ENCODE measurements around the gene LOXL4. TPM values are rescaled to one million over a fixed set of nuclear protein-coding genes. Genes with fewer than 3 reads are reported as not detected.

Gene LOXL4
- total RNA-seq, 1 donor from 2014 or later: 0.92 TPM

DNA sequence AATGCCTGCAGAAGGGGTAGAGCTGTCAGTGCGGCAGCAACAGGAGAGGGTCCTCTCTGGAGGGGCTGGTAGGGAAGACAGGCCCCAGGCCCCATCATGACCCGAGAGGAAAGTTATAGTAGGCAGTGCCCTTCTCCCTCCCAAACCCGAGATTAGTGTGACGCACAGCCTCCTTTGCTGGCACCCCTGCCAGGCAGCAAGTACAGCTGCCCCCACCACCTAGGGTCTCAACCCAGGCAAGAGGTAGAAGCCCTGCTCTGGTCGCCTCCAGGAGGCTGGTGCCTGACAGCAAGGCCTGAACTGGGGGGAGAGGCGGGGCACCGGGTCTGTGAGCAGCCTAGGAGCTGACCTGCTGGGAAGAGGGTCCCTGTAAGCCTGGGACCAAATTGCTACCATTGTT, 15.5 kb downstream of the LOXL4 start:
- Mint-ChIP-seq H3K4me3 (no peak overlapping the region), H3K27me3 (ENCODE audit: insufficient read depth, low read depth) (peaks cover 10% of the 10 kb centered on the region), H3K36me3 (peaks cover 17% of the 10 kb centered on the region), H3K27ac (no peak overlapping the region), H3K9me3 (no peaks in the 10 kb centered on the region), H3K4me1 (peaks cover 23% of the 10 kb centered on the region)
- H3K27ac ChIP-seq: no peak overlapping the region
- no peaks in the 10 kb centered on the region for H3F3A ChIP-seq (ENCODE audit: low read depth)
- no peak overlapping the region for H3K9ac ChIP-seq
- H4K20me1 ChIP-seq (ENCODE audit: low read depth): peaks cover 9% of the 10 kb centered on the region
- H2AFZ ChIP-seq (replicated peaks): no peak overlapping the region
- H3K36me3 ChIP-seq: no peaks in the 10 kb centered on the region
- no peaks in the 10 kb centered on the region for H3K79me2 ChIP-seq (ENCODE audit: low read depth)
- no peaks in the 10 kb centered on the region for H3K27me3 ChIP-seq
- no peak overlapping the region for H3K4me2 ChIP-seq
- TF ChIP-seq, protein P1, sequence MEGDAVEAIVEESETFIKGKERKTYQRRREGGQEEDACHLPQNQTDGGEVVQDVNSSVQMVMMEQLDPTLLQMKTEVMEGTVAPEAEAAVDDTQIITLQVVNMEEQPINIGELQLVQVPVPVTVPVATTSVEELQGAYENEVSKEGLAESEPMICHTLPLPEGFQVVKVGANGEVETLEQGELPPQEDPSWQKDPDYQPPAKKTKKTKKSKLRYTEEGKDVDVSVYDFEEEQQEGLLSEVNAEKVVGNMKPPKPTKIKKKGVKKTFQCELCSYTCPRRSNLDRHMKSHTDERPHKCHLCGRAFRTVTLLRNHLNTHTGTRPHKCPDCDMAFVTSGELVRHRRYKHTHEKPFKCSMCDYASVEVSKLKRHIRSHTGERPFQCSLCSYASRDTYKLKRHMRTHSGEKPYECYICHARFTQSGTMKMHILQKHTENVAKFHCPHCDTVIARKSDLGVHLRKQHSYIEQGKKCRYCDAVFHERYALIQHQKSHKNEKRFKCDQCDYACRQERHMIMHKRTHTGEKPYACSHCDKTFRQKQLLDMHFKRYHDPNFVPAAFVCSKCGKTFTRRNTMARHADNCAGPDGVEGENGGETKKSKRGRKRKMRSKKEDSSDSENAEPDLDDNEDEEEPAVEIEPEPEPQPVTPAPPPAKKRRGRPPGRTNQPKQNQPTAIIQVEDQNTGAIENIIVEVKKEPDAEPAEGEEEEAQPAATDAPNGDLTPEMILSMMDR (IDR thresholded peaks at IDR 0.05): no peak
- no peak for TF ChIP-seq EZH2 (IDR thresholded peaks at IDR 0.05)
- H3K9me3 ChIP-seq (ENCODE audit: low read depth): no peaks in the 10 kb centered on the region
- DNase-seq (ENCODE audit: low spot score): no peak
- no peak overlapping the region for H3K4me3 ChIP-seq
- H3K4me1 ChIP-seq: peaks cover 10% of the 10 kb centered on the region

- no peak overlapping the region for H3K4me3 ChIP-seq
- H3K4me3 Mint-ChIP-seq: no peak overlapping the region
- no peaks in the 10 kb centered on the region for H3K27me3 ChIP-seq
- H3K9me3 ChIP-seq (ENCODE audit: low read depth): no peaks in the 10 kb centered on the region
- no peak overlapping the region for H2AFZ ChIP-seq (replicated peaks)
- H3K27me3 Mint-ChIP-seq (ENCODE audit: insufficient read depth, low read depth): peaks cover 10% of the 10 kb centered on the region
- no peak overlapping the region for H3K9ac ChIP-seq
- H3K27ac Mint-ChIP-seq: no peak overlapping the region
- no peaks in the 10 kb centered on the region for H3K9me3 Mint-ChIP-seq
- peaks cover 10% of the 10 kb centered on the region for H3K4me1 ChIP-seq
- DNase-seq (ENCODE audit: low spot score): no peak
- H3K27ac ChIP-seq: no peak overlapping the region
- H3K36me3 ChIP-seq: no peaks in the 10 kb centered on the region
- no peak for TF ChIP-seq EZH2 (IDR thresholded peaks at IDR 0.05)
- H3K4me1 Mint-ChIP-seq: peaks cover 29% of the 10 kb centered on the region
- H3K4me2 ChIP-seq: no peak overlapping the region
- H3F3A ChIP-seq (ENCODE audit: low read depth): no peaks in the 10 kb centered on the region
- peaks cover 21% of the 10 kb centered on the region for H3K36me3 Mint-ChIP-seq
- H3K79me2 ChIP-seq (ENCODE audit: low read depth): no peaks in the 10 kb centered on the region
- peaks cover 9% of the 10 kb centered on the region for H4K20me1 ChIP-seq (ENCODE audit: low read depth)
Measured at GRCh38 chr10:98251399-98251798, 16.6 kb downstream of the LOXL4 start.

GRCh38 chr10:98249134-98249533, 18.9 kb downstream of the LOXL4 start:
- H3K4me3 ChIP-seq: no peak overlapping the region
- peaks cover 9% of the 10 kb centered on the region for H4K20me1 ChIP-seq (ENCODE audit: low read depth)
- H3K27me3 ChIP-seq: no peaks in the 10 kb centered on the region
- Mint-ChIP-seq H3K4me1 (peaks cover 29% of the 10 kb centered on the region), H3K4me3 (no peak overlapping the region), H3K9me3 (no peaks in the 10 kb centered on the region), H3K27me3 (ENCODE audit: insufficient read depth, low read depth) (peaks cover 5% of the 10 kb centered on the region), H3K27ac (peak overlapping the region; percentile 21), H3K36me3 (peaks cover 28% of the 10 kb centered on the region)
- H3K4me1 ChIP-seq: peaks cover 10% of the 10 kb centered on the region
- DNase-seq (ENCODE audit: low spot score): no peak
- no peaks in the 10 kb centered on the region for H3K9me3 ChIP-seq (ENCODE audit: low read depth)
- H3K4me2 ChIP-seq: peak overlapping the region; percentile 35
- H3K36me3 ChIP-seq: no peaks in the 10 kb centered on the region
- H2AFZ ChIP-seq (replicated peaks): no peak overlapping the region
- no peaks in the 10 kb centered on the region for H3K79me2 ChIP-seq (ENCODE audit: low read depth)
- no peak overlapping the region for H3K9ac ChIP-seq
- TF ChIP-seq EZH2phosphoT487 (IDR thresholded peaks at IDR 0.05) (no peak), EZH2 (IDR thresholded peaks at IDR 0.05) (no peak)
- TF ChIP-seq, protein P1 (IDR thresholded peaks at IDR 0.05): no peak
- H3F3A ChIP-seq (ENCODE audit: low read depth): no peaks in the 10 kb centered on the region
- H3K27ac ChIP-seq: no peak overlapping the region

- Mint-ChIP-seq H3K36me3 (peaks cover 28% of the 10 kb centered on the region), H3K27me3 (ENCODE audit: insufficient read depth, low read depth) (peaks cover 5% of the 10 kb centered on the region), H3K27ac (no peak overlapping the region), H3K9me3 (no peaks in the 10 kb centered on the region), H3K4me3 (no peak overlapping the region), H3K4me1 (peaks cover 29% of the 10 kb centered on the region)
- Histone ChIP-seq H4K20me1 (ENCODE audit: low read depth) (peaks cover 9% of the 10 kb centered on the region), H3K9ac (no peak overlapping the region), H3K27ac (no peak overlapping the region), H3K27me3 (no peaks in the 10 kb centered on the region), H3K4me3 (no peak overlapping the region), H3F3A (ENCODE audit: low read depth) (no peaks in the 10 kb centered on the region), H3K4me1 (peaks cover 10% of the 10 kb centered on the region), H3K9me3 (ENCODE audit: low read depth) (no peaks in the 10 kb centered on the region), H3K79me2 (ENCODE audit: low read depth) (no peaks in the 10 kb centered on the region), H2AFZ (replicated peaks) (no peak overlapping the region), H3K4me2 (no peak overlapping the region), H3K36me3 (no peaks in the 10 kb centered on the region)
- TF ChIP-seq, protein P1 (IDR thresholded peaks at IDR 0.05): no peak
- TF ChIP-seq EZH2 (IDR thresholded peaks at IDR 0.05): no peak
- TF ChIP-seq EZH2phosphoT487 (IDR thresholded peaks at IDR 0.05): no peak
- DNase-seq (ENCODE audit: low spot score): no peak
Measured at GRCh38 chr10:98248018-98248417, 20.0 kb downstream of the LOXL4 start.
